ENCODE data around the gene MYMX. TPM values are rescaled to one million over a fixed set of nuclear protein-coding genes. Genes with fewer than 3 reads are reported as not detected.
A peak's percentile ranks its signal among the peaks of the same experiment; 100 is the strongest.

Gene MYMX
- total RNA-seq, 1 donor from 2014 or later, result not detected

- H3K27me3 Mint-ChIP-seq (ENCODE audit: low read depth), result peaks cover 9% of the 10 kb centered on the region
- H3K4me3 Mint-ChIP-seq, result no peak overlapping the region
- no peaks in the 10 kb centered on the region for H3K36me3 Mint-ChIP-seq (ENCODE audit: low read depth)
- peaks cover 7% of the 10 kb centered on the region for H3K4me1 Mint-ChIP-seq
- peak; percentile 88 for DNase-seq (ENCODE audit: low read depth, low spot score)
- H3K9me3 Mint-ChIP-seq, result no peaks in the 10 kb centered on the region
- TF ChIP-seq CTCF (conservative IDR thresholded peaks at IDR 0.05), result peak; percentile 90
- H3K27ac Mint-ChIP-seq (ENCODE audit: unreplicated experiment), result peak overlapping the region; percentile 63
Measured at GRCh38 chr6:44172731-44173500, 43.8 kb upstream of the MYMX start.

GRCh38 chr6:44176130-44176761 is 40.5 kb upstream of the MYMX start:
- DNase-seq (ENCODE audit: low read depth, low spot score), result no peak
- peaks cover 2% of the 10 kb centered on the region for H3K27me3 Mint-ChIP-seq (ENCODE audit: low read depth)
- no peak overlapping the region for H3K27ac Mint-ChIP-seq (ENCODE audit: unreplicated experiment)
- no peak overlapping the region for H3K4me3 Mint-ChIP-seq
- peaks cover 12% of the 10 kb centered on the region for H3K4me1 Mint-ChIP-seq
- no peak for TF ChIP-seq CTCF (conservative IDR thresholded peaks at IDR 0.05)
- H3K9me3 Mint-ChIP-seq, result no peaks in the 10 kb centered on the region
- no peaks in the 10 kb centered on the region for H3K36me3 Mint-ChIP-seq (ENCODE audit: low read depth)

GRCh38 chr6:44176762-44177509 is 39.8 kb upstream of the MYMX start:
- TF ChIP-seq CTCF (conservative IDR thresholded peaks at IDR 0.05), result no peak
- H3K9me3 Mint-ChIP-seq, result no peaks in the 10 kb centered on the region
- H3K36me3 Mint-ChIP-seq (ENCODE audit: low read depth), result no peaks in the 10 kb centered on the region
- peaks cover 12% of the 10 kb centered on the region for H3K4me1 Mint-ChIP-seq
- no peak for DNase-seq (ENCODE audit: low read depth, low spot score)
- no peaks in the 10 kb centered on the region for H3K27me3 Mint-ChIP-seq (ENCODE audit: low read depth)
- H3K4me3 Mint-ChIP-seq, result no peak overlapping the region
- no peak overlapping the region for H3K27ac Mint-ChIP-seq (ENCODE audit: unreplicated experiment)

- no peak for DNase-seq (ENCODE audit: low read depth, low spot score)
- TF ChIP-seq CTCF (conservative IDR thresholded peaks at IDR 0.05), result no peak
- H3K4me3 Mint-ChIP-seq, result no peak overlapping the region
- peaks cover 7% of the 10 kb centered on the region for H3K4me1 Mint-ChIP-seq
- H3K9me3 Mint-ChIP-seq, result no peaks in the 10 kb centered on the region
- H3K36me3 Mint-ChIP-seq (ENCODE audit: low read depth), result no peaks in the 10 kb centered on the region
- H3K27me3 Mint-ChIP-seq (ENCODE audit: low read depth), result no peaks in the 10 kb centered on the region
- peak overlapping the region; percentile 36 for H3K27ac Mint-ChIP-seq (ENCODE audit: unreplicated experiment)
Measured at GRCh38 chr6:44177691-44178423, 38.9 kb upstream of the MYMX start.

GRCh38 chr6:44178424-44179071 is 38.2 kb upstream of the MYMX start:
- Mint-ChIP-seq H3K4me1 (peaks cover 6% of the 10 kb centered on the region), H3K36me3 (ENCODE audit: low read depth) (no peaks in the 10 kb centered on the region), H3K4me3 (no peak overlapping the region), H3K27ac (ENCODE audit: unreplicated experiment) (no peak overlapping the region), H3K9me3 (no peaks in the 10 kb centered on the region), H3K27me3 (ENCODE audit: low read depth) (no peaks in the 10 kb centered on the region)
- DNase-seq (ENCODE audit: low read depth, low spot score), result no peak
- TF ChIP-seq CTCF (conservative IDR thresholded peaks at IDR 0.05), result no peak
